Neural cell (in vitro differentiated cells): Measurements from ENCODE around the gene SH3PXD2A. TPM values are rescaled to one million over a fixed set of nuclear protein-coding genes. Genes with fewer than 3 reads are reported as not detected.

Experiments used
- H2AFZ ChIP-seq: fragments of 200-600, 300-800 bp; sonication (generic), shearing (Covaris generic); 2 replicates; pipeline ENCODE4 v1.6.0; 2014; ENCODE audit warnings: low read depth, mild to moderate bottlenecking, antibody characterized with exemption, low read length, moderate library complexity
- H3F3A ChIP-seq: fragments of 200-600 bp; shearing (Covaris generic); 2 replicates; pipeline ENCODE4 v1.6.1; 2016; ENCODE audit warnings: mild to moderate bottlenecking, moderate library complexity, mixed read lengths, antibody characterized with exemption, low read length; ENCODE audit not compliant: insufficient read depth, poor library complexity, severe bottlenecking
- H3K27ac ChIP-seq: fragments of 200-600, 300-800 bp; sonication (generic), shearing (Covaris generic); 2 replicates; pipeline ENCODE4 v1.5.1; 2014; ENCODE audit warnings: mild to moderate bottlenecking, low read length, moderate library complexity
- H3K27me3 ChIP-seq: fragments of 300-800, 200-600 bp; sonication (generic), shearing (Covaris generic); 2 replicates; pipeline ENCODE4 v1.6.0; 2014; ENCODE audit warnings: mild to moderate bottlenecking, low read depth, low read length, moderate library complexity; ENCODE audit not compliant: insufficient read depth
- H3K36me3 ChIP-seq: fragments of 300-800, 200-600 bp; sonication (generic), shearing (Covaris generic); 2 replicates; pipeline ENCODE4 v1.5.1; 2014; ENCODE audit warnings: mild to moderate bottlenecking, antibody characterized with exemption, low read length, moderate library complexity; ENCODE audit not compliant: insufficient read depth
- H3K4me2 ChIP-seq: fragments of 300-800, 200-600 bp; sonication (generic), shearing (Covaris generic); 2 replicates; pipeline ENCODE4 v1.6.0; 2014; ENCODE audit warnings: mild to moderate bottlenecking, low read length
- H3K4me3 ChIP-seq: fragments of 300-800, 200-600 bp; sonication (generic), shearing (Covaris generic); 2 replicates; pipeline ENCODE4 v1.5.1; 2014; ENCODE audit warnings: mild to moderate bottlenecking, low read length, moderate library complexity
- H3K79me2 ChIP-seq: fragments of 200-600 bp; shearing (Covaris generic); replicated peaks from 2 replicates; pipeline ENCODE4 v1.6.0; 2014; ENCODE audit warnings: mild to moderate bottlenecking, low read length, moderate library complexity; ENCODE audit not compliant: insufficient read depth
- H3K9ac ChIP-seq: fragments of 300-800, 200-600 bp; sonication (generic), shearing (Covaris generic); 2 replicates; pipeline ENCODE4 v1.6.1; 2016; ENCODE audit warnings: mild to moderate bottlenecking, low read length, mixed read lengths
- H3K9me2 ChIP-seq: fragments of 200-600 bp; shearing (Covaris generic); 2 replicates; pipeline ENCODE4 v1.6.1; 2016; ENCODE audit warnings: mild to moderate bottlenecking, low read length, mixed read lengths; ENCODE audit not compliant: insufficient read depth
- H3K9me3 ChIP-seq: fragments of 200-600, 300-800 bp; sonication (generic), shearing (Covaris generic); 2 replicates; pipeline ENCODE4 v1.6.1; 2016; ENCODE audit warnings: mild to moderate bottlenecking, mixed run types, low read length, moderate library complexity, mixed read lengths
- H4K20me1 ChIP-seq: fragments of 200-600 bp; shearing (Covaris generic); 2 replicates; pipeline ENCODE4 v1.6.1; 2016; ENCODE audit warnings: mild to moderate bottlenecking, mixed run types; ENCODE audit not compliant: insufficient read depth
- CTCF ChIP-seq: fragments of 450-650 bp; IDR thresholded peaks from 2 replicates; pipeline ENCODE4 v1.5.1; 2014; ENCODE audit warnings: antibody characterized with exemption, mild to moderate bottlenecking, moderate library complexity; ENCODE audit not compliant: poor library complexity, severe bottlenecking
- EP300 ChIP-seq: fragments of 450-650 bp; conservative IDR thresholded peaks from 2 replicates; pipeline ENCODE4 v1.6.1; 2014; ENCODE audit warnings: antibody characterized with exemption, mild to moderate bottlenecking, moderate library complexity; ENCODE audit not compliant: poor library complexity, severe bottlenecking
- EZH2 ChIP-seq: fragments of 200-600, 300-800 bp; shearing (Covaris generic), sonication (generic); IDR thresholded peaks from 2 replicates; pipeline ENCODE4 v1.6.1; 2014; ENCODE audit warnings: antibody characterized with exemption, low read length, borderline replicate concordance, mild to moderate bottlenecking; ENCODE audit not compliant: insufficient read depth, poor library complexity, severe bottlenecking
- MXI1 ChIP-seq: fragments of 450-650 bp; conservative IDR thresholded peaks from 2 replicates; pipeline ENCODE4 v1.6.1; 2014; ENCODE audit warnings: antibody characterized with exemption, mild to moderate bottlenecking; ENCODE audit not compliant: poor library complexity, severe bottlenecking
- POLR2AphosphoS5 ChIP-seq: IDR thresholded peaks from 2 replicates; pipeline ENCODE4 v1.6.1; 2012
- RAD21 ChIP-seq: fragments of 450-650 bp; conservative IDR thresholded peaks from 2 replicates; pipeline ENCODE4 v1.6.1; 2014; ENCODE audit warnings: antibody characterized with exemption, mild to moderate bottlenecking, moderate library complexity
- REST ChIP-seq: IDR thresholded peaks from 2 replicates; pipeline ENCODE4 v1.6.1; 2012; ENCODE audit warnings: borderline replicate concordance
- SMC3 ChIP-seq: fragments of 450-650 bp; conservative IDR thresholded peaks from 2 replicates; pipeline ENCODE4 v1.6.1; 2014; ENCODE audit warnings: antibody characterized with exemption, mild to moderate bottlenecking, moderate library complexity; ENCODE audit not compliant: poor library complexity
- TAF1 ChIP-seq: IDR thresholded peaks from 2 replicates; pipeline ENCODE4 v1.6.1; 2012; ENCODE audit warnings: low read depth
- polyA plus RNA-seq: library from polyadenylated mRNA; depleted of rRNA; stranded (reverse); fragments of >200 nt; gene quantifications from 2 replicates; pipeline ENCODE4 v1.2.3, GENCODE V29; 2014

The SH3PXD2A gene
- polyA plus RNA-seq, 1 donor from 2014 or later = 5.2 TPM

GRCh38 chr10:103799341-103799740 lies 56.0 kb downstream of the SH3PXD2A start:
- Histone ChIP-seq H3K36me3 (no peaks in the 10 kb centered on the region), H3F3A (no peaks in the 10 kb centered on the region), H3K9me2 (no peaks in the 10 kb centered on the region), H3K27me3 (no peaks in the 10 kb centered on the region), H3K27ac (no peak overlapping the region), H2AFZ (no peak overlapping the region), H4K20me1 (no peaks in the 10 kb centered on the region), H3K4me2 (no peak overlapping the region), H3K9ac (no peak overlapping the region), H3K79me2 (no peaks in the 10 kb centered on the region), H3K9me3 (no peaks in the 10 kb centered on the region), H3K4me3 (no peak overlapping the region)
- TF ChIP-seq POLR2AphosphoS5 = no peak
- TF ChIP-seq TAF1 = no peak
- TF ChIP-seq EZH2 = no peak
- TF ChIP-seq CTCF = no peak
- no peak for TF ChIP-seq MXI1
- no peak for TF ChIP-seq RAD21
- no peak for TF ChIP-seq SMC3

GRCh38 chr10:103798511-103798910 lies 56.9 kb downstream of the SH3PXD2A start:
- no peak overlapping the region for H3K9ac ChIP-seq
- no peaks in the 10 kb centered on the region for H3K36me3 ChIP-seq
- no peak overlapping the region for H2AFZ ChIP-seq
- H3K27me3 ChIP-seq = no peaks in the 10 kb centered on the region
- TF ChIP-seq RAD21 (no peak), CTCF (no peak), SMC3 (no peak), TAF1 (no peak), POLR2AphosphoS5 (no peak), REST (no peak), MXI1 (no peak), EP300 (no peak), EZH2 (no peak)
- no peak overlapping the region for H3K27ac ChIP-seq
- no peak overlapping the region for H3K4me3 ChIP-seq
- no peaks in the 10 kb centered on the region for H4K20me1 ChIP-seq
- no peak overlapping the region for H3K4me2 ChIP-seq
- no peaks in the 10 kb centered on the region for H3K9me3 ChIP-seq
- no peaks in the 10 kb centered on the region for H3F3A ChIP-seq
- H3K79me2 ChIP-seq = no peaks in the 10 kb centered on the region
- H3K9me2 ChIP-seq = no peaks in the 10 kb centered on the region
